ENCODE data around the gene DDA1.
"Not testable (repeated sequence)": the region's sequence is repeated elsewhere in the genome, so short reads cannot be mapped to it uniquely, and the experiment has no call there.

The DDA1 gene

GRCh38 chr19:17289489-17289888 is 19.9 kb upstream of the DDA1 start:
- no peak for DNase-seq

- DNase-seq, result peak; percentile 53
Observed at GRCh38 chr19:17292301-17293074, 16.9 kb upstream of the DDA1 start.

GRCh38 chr19:17293605-17294004 is 15.8 kb upstream of the DDA1 start:
- no peak for DNase-seq

GRCh38 chr19:17294051-17294891 is 15.1 kb upstream of the DDA1 start:
- no peak for DNase-seq

- DNase-seq, result not testable (repeated sequence)
Observed at GRCh38 chr19:17295551-17295950, 13.8 kb upstream of the DDA1 start.

GRCh38 chr19:17296273-17296672 is 13.1 kb upstream of the DDA1 start:
- DNase-seq, result no peak

- DNase-seq, result no peak
Observed at GRCh38 chr19:17296976-17297375, 12.4 kb upstream of the DDA1 start.

GRCh38 chr19:17300992-17301619 is 8.3 kb upstream of the DDA1 start:
- no peak for DNase-seq

GRCh38 chr19:17302391-17303166 is 6.8 kb upstream of the DDA1 start:
- no peak for DNase-seq

- peak; percentile 85 for DNase-seq
Observed at GRCh38 chr19:17303167-17303939, 6.0 kb upstream of the DDA1 start, which contains the start of gene ABHD8. Gene ABHD8 (minus strand): TSS chr19:17303425. CDS start chr19:17301616, 1,809 bp downstream.

GRCh38 chr19:17303940-17304267 is 5.5 kb upstream of the DDA1 start:
- no peak for DNase-seq

- no peak for DNase-seq
Observed at GRCh38 chr19:17304386-17305215, 4.8 kb upstream of the DDA1 start.

- DNase-seq, result no peak
Observed at GRCh38 chr19:17305216-17305516, 4.2 kb upstream of the DDA1 start.

GRCh38 chr19:17305517-17306284 is 3.7 kb upstream of the DDA1 start, which contains the start of gene MRPL34:
Gene MRPL34 (plus strand): TSS chr19:17305872. CDS start chr19:17305893, 21 bp downstream.
- peak; percentile 94 for DNase-seq

- DNase-seq, result no peak
Observed at GRCh38 chr19:17306285-17306714, 3.1 kb upstream of the DDA1 start.

- no peak for DNase-seq
Observed at GRCh38 chr19:17307876-17308377, 1.4 kb upstream of the DDA1 start.

- DNase-seq, result no peak
Observed at GRCh38 chr19:17309965-17310461, 650 bp downstream of the DDA1 start.

GRCh38 chr19:17311455-17312188 is 2.3 kb downstream of the DDA1 start:
- peak; percentile 41 for DNase-seq
